ENCODE results near the gene TTLL11.

The TTLL11 gene

DNA sequence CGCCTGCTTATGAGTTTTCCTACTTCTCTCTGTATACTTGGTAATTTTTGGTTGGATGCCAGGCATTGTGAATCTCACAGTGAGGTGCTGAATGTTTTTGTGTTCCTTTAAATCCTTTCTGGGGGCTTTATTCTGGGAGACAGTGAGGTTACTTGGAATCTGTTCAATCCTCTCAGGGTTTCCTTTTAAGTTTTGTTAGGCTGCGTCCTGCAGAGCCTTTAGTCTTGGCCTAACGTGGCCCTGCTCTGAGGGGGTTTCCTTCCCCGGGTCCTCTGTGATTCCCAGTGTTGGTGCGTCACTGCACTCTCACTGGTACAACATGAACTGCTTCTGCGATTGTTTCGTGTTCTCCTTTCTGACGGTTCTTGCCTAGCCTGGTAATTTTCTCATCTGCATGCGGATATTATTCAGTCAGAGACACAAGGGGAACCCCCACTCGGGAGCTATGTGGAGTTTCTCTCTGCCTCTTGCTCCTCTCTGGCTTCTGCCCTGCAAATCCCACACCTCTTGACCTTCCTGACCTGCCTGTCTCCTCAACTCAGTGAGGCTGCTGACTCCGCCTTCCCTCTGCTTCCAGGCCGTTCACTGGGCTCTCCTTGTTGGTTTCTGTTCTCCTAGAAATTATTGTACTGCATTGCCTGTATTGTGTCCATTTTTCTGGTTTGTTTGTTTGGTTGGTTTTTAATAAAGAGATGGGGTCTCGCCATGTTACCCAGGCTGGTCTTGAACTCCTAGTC lies 313.6 kb downstream of the TTLL11 start:
- no peaks in the 10 kb centered on the region for H3K36me3 ChIP-seq
- H3K27me3 ChIP-seq: no peaks in the 10 kb centered on the region
- no peaks in the 10 kb centered on the region for H3K4me1 ChIP-seq (ENCODE audit: control insufficient read depth in 1 of 2, insufficient read depth in 1 of 2, low read depth in 1 of 2, low read length in 1 of 2)
- no peak overlapping the region for H3K27ac ChIP-seq
- TF ChIP-seq, protein P1, sequence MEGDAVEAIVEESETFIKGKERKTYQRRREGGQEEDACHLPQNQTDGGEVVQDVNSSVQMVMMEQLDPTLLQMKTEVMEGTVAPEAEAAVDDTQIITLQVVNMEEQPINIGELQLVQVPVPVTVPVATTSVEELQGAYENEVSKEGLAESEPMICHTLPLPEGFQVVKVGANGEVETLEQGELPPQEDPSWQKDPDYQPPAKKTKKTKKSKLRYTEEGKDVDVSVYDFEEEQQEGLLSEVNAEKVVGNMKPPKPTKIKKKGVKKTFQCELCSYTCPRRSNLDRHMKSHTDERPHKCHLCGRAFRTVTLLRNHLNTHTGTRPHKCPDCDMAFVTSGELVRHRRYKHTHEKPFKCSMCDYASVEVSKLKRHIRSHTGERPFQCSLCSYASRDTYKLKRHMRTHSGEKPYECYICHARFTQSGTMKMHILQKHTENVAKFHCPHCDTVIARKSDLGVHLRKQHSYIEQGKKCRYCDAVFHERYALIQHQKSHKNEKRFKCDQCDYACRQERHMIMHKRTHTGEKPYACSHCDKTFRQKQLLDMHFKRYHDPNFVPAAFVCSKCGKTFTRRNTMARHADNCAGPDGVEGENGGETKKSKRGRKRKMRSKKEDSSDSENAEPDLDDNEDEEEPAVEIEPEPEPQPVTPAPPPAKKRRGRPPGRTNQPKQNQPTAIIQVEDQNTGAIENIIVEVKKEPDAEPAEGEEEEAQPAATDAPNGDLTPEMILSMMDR (IDR thresholded peaks at IDR 0.05): no peak
- H3K4me3 ChIP-seq (ENCODE audit: low read depth in 1 of 2, low read length in 1 of 2): no peak overlapping the region
- no peaks in the 10 kb centered on the region for H3K9me3 ChIP-seq

DNA sequence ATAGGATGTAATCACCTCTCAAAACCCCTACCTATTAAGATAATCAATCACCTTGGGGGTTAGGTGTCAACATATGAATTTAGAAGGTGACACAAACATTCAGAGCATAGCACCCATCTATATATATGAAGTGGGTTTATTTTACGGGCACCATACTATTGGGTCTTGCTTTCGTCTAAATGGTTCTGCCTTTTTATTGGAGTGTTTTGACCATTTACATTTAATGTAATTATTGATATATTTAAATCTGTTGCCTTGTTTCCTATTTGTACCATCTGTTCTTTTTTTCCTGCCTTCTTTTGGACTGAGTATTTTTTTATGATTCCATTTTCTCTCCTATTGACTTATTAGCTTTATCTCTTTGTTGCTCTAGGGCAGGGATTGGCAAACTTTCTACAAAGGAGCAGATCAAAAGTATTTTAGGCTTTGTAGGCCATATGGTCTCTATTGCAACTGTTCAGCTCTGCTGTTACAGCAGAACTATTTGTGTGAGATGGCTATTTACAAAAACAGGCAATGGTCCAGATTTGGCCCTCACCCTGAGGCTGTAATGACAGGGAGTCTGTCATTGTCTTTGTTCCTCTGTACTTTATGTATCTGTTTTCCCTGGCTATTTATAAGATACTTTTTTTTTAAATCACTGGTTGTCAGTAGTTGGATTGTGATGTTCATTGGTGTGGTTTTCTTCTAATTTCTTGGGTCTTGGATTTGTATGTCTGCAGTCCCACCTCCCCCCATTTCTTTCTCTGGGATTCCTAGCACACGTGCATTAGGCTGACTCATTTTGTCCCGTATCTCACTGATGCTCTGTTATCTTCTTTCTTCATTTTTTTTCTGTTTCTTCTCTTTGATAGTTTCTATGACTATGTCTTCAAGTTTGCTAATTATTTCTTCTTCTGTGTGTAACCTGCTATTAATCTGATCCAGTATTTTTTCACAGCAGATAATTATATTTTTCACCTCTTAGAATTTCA lies 314.6 kb downstream of the TTLL11 start:
- H3K27ac ChIP-seq: no peak overlapping the region
- H3K9me3 ChIP-seq: no peaks in the 10 kb centered on the region
- H3K4me1 ChIP-seq (ENCODE audit: control insufficient read depth in 1 of 2, insufficient read depth in 1 of 2, low read depth in 1 of 2, low read length in 1 of 2): no peaks in the 10 kb centered on the region
- TF ChIP-seq, protein P1 (IDR thresholded peaks at IDR 0.05): no peak
- H3K27me3 ChIP-seq: no peaks in the 10 kb centered on the region
- H3K36me3 ChIP-seq: no peaks in the 10 kb centered on the region
- H3K4me3 ChIP-seq (ENCODE audit: low read depth in 1 of 2, low read length in 1 of 2): no peak overlapping the region

DNA sequence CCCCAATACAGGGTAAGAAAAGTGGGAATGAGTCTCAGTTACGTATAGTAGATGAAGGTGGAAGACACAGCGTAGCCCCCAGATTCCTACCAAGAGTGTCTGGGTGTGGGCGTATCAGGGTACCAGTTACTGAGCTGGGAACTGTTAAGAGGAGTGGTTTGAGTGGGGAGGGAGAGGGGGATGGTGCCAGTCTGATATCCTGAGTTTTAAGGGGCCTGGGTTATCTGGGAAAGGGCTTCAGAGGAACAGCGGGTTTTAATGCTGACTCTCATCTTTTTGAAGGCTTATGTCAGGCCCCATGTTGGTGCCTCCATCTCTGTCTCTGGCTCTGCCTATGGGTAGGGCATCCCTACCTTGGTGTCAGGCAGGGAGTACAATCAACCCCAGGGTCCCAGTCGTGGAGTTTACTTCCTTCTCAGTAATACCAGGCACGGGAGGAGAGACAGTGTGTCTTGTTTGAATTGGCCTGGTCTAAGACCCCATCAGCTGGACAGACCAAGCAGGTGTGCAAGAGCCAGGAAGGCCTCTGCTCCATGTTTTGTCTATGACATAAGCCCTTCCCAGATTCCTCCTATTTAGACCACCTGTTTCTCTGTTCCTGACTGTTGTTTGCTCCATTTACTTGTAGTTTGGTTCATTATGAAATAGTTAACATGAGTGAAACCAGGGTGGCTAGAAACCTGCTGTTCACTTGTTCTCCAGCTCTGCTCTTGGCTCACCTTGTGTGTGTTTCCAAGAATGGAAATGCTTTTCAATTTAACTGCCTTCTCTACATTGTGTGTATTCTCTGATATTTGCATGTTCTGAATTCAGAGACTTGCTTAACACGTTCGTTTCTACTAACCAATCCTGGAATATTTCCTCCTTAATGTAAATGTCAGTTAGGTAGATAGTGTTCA lies 316.1 kb downstream of the TTLL11 start:
- Histone ChIP-seq H3K9me3 (no peaks in the 10 kb centered on the region), H3K36me3 (no peaks in the 10 kb centered on the region), H3K4me3 (ENCODE audit: low read depth in 1 of 2, low read length in 1 of 2) (no peak overlapping the region), H3K4me1 (ENCODE audit: control insufficient read depth in 1 of 2, insufficient read depth in 1 of 2, low read depth in 1 of 2, low read length in 1 of 2) (no peaks in the 10 kb centered on the region), H3K27me3 (no peaks in the 10 kb centered on the region), H3K27ac (no peak overlapping the region)
- TF ChIP-seq, protein P1 (IDR thresholded peaks at IDR 0.05): no peak

DNA sequence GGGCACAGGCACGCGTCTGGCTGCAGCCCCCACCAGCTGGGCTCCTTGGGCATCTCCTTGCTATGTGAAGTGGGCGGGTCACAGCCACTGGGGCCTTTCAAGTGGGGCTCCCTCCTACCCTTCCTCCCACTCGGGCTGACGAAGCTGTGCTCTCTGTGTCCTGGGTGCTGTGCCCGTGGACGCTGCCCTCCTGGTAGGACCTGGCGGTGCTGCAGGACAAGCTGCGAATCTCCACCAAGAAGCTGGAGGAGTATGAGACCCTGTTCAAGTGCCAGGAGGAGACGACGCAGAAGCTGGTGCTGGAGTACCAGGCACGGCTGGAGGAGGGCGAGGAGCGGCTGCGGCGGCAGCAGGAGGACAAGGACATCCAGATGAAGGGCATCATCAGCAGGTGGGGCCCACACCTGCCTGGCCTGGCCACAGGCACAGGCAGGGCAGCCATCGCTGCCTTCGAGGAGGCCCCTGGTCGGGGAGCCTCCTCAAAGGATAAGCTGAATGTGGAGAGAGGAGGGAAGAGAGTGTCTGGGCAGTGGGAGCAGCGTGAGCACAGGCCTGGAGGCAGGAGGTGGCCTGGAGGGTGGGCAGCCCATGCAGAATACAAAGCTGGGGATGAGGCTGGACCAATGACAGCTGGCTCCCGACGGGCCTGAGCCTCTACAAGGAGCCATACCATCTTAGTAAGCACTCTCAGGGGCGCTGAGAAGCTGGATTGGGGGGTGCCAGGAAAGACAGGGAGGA lies 316.9 kb downstream of the TTLL11 start:
- Histone ChIP-seq H3K27me3 (no peaks in the 10 kb centered on the region), H3K36me3 (no peaks in the 10 kb centered on the region), H3K9me3 (no peaks in the 10 kb centered on the region), H3K27ac (no peak overlapping the region), H3K4me3 (ENCODE audit: low read depth in 1 of 2, low read length in 1 of 2) (no peak overlapping the region), H3K4me1 (ENCODE audit: control insufficient read depth in 1 of 2, insufficient read depth in 1 of 2, low read depth in 1 of 2, low read length in 1 of 2) (no peaks in the 10 kb centered on the region)
- TF ChIP-seq, protein P1 (IDR thresholded peaks at IDR 0.05): no peak
